ENCODE data around the gene FAM163A. TPM values are rescaled to one million over a fixed set of nuclear protein-coding genes. Genes with fewer than 3 reads are reported as not detected.

FAM163A gene
- total RNA-seq, 1 experiment from 2014 or later = not detected

DNA sequence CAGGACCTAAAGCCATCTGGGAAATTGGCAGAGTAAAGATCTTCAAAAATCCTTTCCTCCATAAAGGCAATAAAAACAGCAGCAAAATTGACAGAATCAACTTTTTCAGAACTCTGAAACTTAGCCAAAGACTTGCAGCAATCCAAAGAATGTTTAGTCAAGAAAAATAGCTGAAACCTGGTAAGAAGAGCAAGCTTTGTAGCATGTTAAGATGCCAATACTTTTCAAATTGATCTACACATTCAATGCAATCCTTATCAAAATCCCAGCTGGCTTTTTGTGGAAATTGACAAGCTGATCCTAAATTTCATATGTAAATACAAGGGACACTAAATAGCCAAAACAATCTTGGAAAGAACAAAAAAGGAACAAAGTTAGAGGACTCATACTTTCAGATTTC, 23.8 kb upstream of the FAM163A start:
- H3K9me3 Mint-ChIP-seq (ENCODE audit: unreplicated experiment) = peaks cover 49% of the 10 kb centered on the region
- CTCF ChIA-PET = no interaction called here
- POLR2A ChIA-PET = no interaction called here
- Histone ChIP-seq H3K4me3 (ENCODE audit: low read depth, low read length) (no peak overlapping the region), H3K9me3 (peaks cover 10% of the 10 kb centered on the region), H3K4me1 (no peaks in the 10 kb centered on the region), H3K36me3 (ENCODE audit: control insufficient read depth, insufficient read depth, low read length) (no peaks in the 10 kb centered on the region), H3K27me3 (replicated peaks; ENCODE audit: control insufficient read depth, insufficient read depth, low read length) (no peaks in the 10 kb centered on the region)
- no peak overlapping the region for H3K27ac Mint-ChIP-seq (ENCODE audit: unreplicated experiment)
- H3K27me3 Mint-ChIP-seq (ENCODE audit: insufficient read depth, unreplicated experiment) = peaks cover 10% of the 10 kb centered on the region
- DNase-seq = no peak
- no peak overlapping the region for H3K4me3 Mint-ChIP-seq (ENCODE audit: unreplicated experiment)
- H3K4me1 Mint-ChIP-seq (ENCODE audit: low read depth, unreplicated experiment) = no peaks in the 10 kb centered on the region
- BruUV-seq (replicated peaks) = no TSS peak
- TF ChIP-seq, protein P1, sequence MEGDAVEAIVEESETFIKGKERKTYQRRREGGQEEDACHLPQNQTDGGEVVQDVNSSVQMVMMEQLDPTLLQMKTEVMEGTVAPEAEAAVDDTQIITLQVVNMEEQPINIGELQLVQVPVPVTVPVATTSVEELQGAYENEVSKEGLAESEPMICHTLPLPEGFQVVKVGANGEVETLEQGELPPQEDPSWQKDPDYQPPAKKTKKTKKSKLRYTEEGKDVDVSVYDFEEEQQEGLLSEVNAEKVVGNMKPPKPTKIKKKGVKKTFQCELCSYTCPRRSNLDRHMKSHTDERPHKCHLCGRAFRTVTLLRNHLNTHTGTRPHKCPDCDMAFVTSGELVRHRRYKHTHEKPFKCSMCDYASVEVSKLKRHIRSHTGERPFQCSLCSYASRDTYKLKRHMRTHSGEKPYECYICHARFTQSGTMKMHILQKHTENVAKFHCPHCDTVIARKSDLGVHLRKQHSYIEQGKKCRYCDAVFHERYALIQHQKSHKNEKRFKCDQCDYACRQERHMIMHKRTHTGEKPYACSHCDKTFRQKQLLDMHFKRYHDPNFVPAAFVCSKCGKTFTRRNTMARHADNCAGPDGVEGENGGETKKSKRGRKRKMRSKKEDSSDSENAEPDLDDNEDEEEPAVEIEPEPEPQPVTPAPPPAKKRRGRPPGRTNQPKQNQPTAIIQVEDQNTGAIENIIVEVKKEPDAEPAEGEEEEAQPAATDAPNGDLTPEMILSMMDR (IDR thresholded peaks at IDR 0.05; ENCODE audit: insufficient read depth in 1 of 2, low read depth in 1 of 2, low read length in 1 of 2, severe bottlenecking in 1 of 2, unreplicated experiment in 1 of 2) = no peak
- intact Hi-C loops (cut with micrococcal nuclease; ENCODE audit: unreplicated experiment) = no loop called here
- no peaks in the 10 kb centered on the region for H3K36me3 Mint-ChIP-seq (ENCODE audit: insufficient read depth, unreplicated experiment)

DNA sequence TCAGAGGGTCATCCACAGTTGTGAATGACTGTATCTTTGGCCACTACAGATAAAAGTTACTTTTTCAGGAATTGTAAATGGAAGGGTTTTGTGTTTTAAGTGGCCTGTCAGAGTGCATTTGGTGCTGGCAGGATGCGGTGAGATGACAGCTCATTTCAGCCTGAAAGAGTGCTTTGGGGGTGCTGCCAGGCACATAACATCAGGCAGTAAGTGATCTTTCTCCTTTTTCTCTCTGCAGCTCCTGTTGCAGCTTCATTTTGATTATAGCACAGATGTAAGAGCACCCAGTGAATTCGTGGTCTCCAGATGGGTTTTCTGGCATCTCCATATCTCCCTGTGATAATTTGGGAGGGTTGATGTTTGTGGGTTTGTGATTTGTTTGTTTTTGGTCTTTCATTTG, 14.8 kb upstream of the FAM163A start:
- no TSS peak for BruUV-seq (replicated peaks)
- H3K9me3 ChIP-seq = no peaks in the 10 kb centered on the region
- H3K4me1 ChIP-seq = no peaks in the 10 kb centered on the region
- Mint-ChIP-seq H3K36me3 (ENCODE audit: insufficient read depth, unreplicated experiment) (no peaks in the 10 kb centered on the region), H3K27ac (ENCODE audit: unreplicated experiment) (no peak overlapping the region), H3K4me3 (ENCODE audit: unreplicated experiment) (no peak overlapping the region), H3K9me3 (ENCODE audit: unreplicated experiment) (no peaks in the 10 kb centered on the region), H3K4me1 (ENCODE audit: low read depth, unreplicated experiment) (no peaks in the 10 kb centered on the region), H3K27me3 (ENCODE audit: insufficient read depth, unreplicated experiment) (no peaks in the 10 kb centered on the region)
- ChIA-PET CTCF (no interaction called here), POLR2A (no interaction called here)
- no peak overlapping the region for H3K4me3 ChIP-seq (ENCODE audit: low read depth, low read length)
- no peak for DNase-seq
- intact Hi-C loops (cut with micrococcal nuclease; ENCODE audit: unreplicated experiment) = no loop called here
- H3K36me3 ChIP-seq (ENCODE audit: control insufficient read depth, insufficient read depth, low read length) = no peaks in the 10 kb centered on the region
- TF ChIP-seq, protein P1 (IDR thresholded peaks at IDR 0.05; ENCODE audit: insufficient read depth in 1 of 2, low read depth in 1 of 2, low read length in 1 of 2, severe bottlenecking in 1 of 2, unreplicated experiment in 1 of 2) = no peak
- H3K27me3 ChIP-seq (replicated peaks; ENCODE audit: control insufficient read depth, insufficient read depth, low read length) = peaks cover 2% of the 10 kb centered on the region; the same call in 1 of the 2 replicates

DNA sequence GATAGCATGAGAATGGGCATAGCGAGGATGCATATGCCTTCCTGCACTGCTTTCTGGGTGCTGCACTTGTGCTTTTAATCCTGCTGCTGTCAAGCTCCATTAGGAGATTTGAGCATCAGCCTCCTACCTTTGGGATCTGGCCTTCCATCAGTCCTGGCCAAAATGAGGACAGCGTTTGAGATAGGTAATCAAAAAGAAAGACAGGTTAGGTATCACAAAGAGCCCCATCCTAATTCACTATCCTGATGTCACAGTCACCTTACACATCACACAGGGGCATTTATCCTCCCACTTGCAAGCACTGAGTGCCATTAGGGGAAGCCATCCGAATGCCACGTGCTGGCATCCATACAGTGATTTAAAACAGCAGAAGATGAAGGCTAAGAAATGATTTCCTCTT, 13.2 kb upstream of the FAM163A start:
- H3K27ac Mint-ChIP-seq (ENCODE audit: unreplicated experiment) = no peak overlapping the region

More for the DNA sequence above, 13.2 kb upstream of the FAM163A start:
- H3K9me3 Mint-ChIP-seq (ENCODE audit: unreplicated experiment) = no peaks in the 10 kb centered on the region
- Histone ChIP-seq H3K4me1 (no peaks in the 10 kb centered on the region), H3K9me3 (no peaks in the 10 kb centered on the region), H3K4me3 (ENCODE audit: low read depth, low read length) (no peak overlapping the region), H3K27me3 (replicated peaks; ENCODE audit: control insufficient read depth, insufficient read depth, low read length) (peaks cover 2% of the 10 kb centered on the region; the same call in 1 of the 2 replicates), H3K36me3 (ENCODE audit: control insufficient read depth, insufficient read depth, low read length) (no peaks in the 10 kb centered on the region)
- intact Hi-C loops (cut with micrococcal nuclease; ENCODE audit: unreplicated experiment) = no loop called here
- CTCF ChIA-PET = no interaction called here
- no peaks in the 10 kb centered on the region for H3K4me1 Mint-ChIP-seq (ENCODE audit: low read depth, unreplicated experiment)
- H3K4me3 Mint-ChIP-seq (ENCODE audit: unreplicated experiment) = no peak overlapping the region
- no peaks in the 10 kb centered on the region for H3K36me3 Mint-ChIP-seq (ENCODE audit: insufficient read depth, unreplicated experiment)
- BruUV-seq (replicated peaks) = no TSS peak
- POLR2A ChIA-PET = no interaction called here
- TF ChIP-seq, protein P1 (IDR thresholded peaks at IDR 0.05; ENCODE audit: insufficient read depth in 1 of 2, low read depth in 1 of 2, low read length in 1 of 2, severe bottlenecking in 1 of 2, unreplicated experiment in 1 of 2) = no peak
- H3K27me3 Mint-ChIP-seq (ENCODE audit: insufficient read depth, unreplicated experiment) = peaks cover 3% of the 10 kb centered on the region
- DNase-seq = no peak
